GM19328 (cell line): ENCODE data around the gene DARS2.

Experiments used
- ATAC-seq: cut with Tn5 transposase; IDR thresholded peaks from one replicate; pipeline ENCODE4 v1.9.1; 2021; ENCODE audit warnings: mild to moderate bottlenecking, moderate library complexity; ENCODE audit not compliant: unreplicated experiment

The DARS2 gene

GRCh38 chr1:173884701-173885100, 60.2 kb downstream of the DARS2 start:
- ATAC-seq: no peak

GRCh38 chr1:173886746-173887611, 62.5 kb downstream of the DARS2 start:
- no peak for ATAC-seq

- ATAC-seq: no peak
Observed at GRCh38 chr1:173887627-173888026, 63.2 kb downstream of the DARS2 start.

GRCh38 chr1:173888749-173889148, 64.3 kb downstream of the DARS2 start:
- ATAC-seq: no peak

- ATAC-seq: no peak
Observed at GRCh38 chr1:173889885-173890284, 65.4 kb downstream of the DARS2 start.

GRCh38 chr1:173893611-173894010, 69.1 kb downstream of the DARS2 start:
- ATAC-seq: no peak

GRCh38 chr1:173894189-173894588, 69.7 kb downstream of the DARS2 start:
- ATAC-seq: no peak

- ATAC-seq: no peak
Observed at GRCh38 chr1:173900427-173900826, 76.0 kb downstream of the DARS2 start.

GRCh38 chr1:173900992-173901391, 76.5 kb downstream of the DARS2 start:
- ATAC-seq: no peak

GRCh38 chr1:173903827-173904531, 79.5 kb downstream of the DARS2 start:
- ATAC-seq: no peak
